HL-60 (cell line): ENCODE results near the gene ALDH1L1.

Experiments
- DNase-seq, 2 experiments: peaks; one replicate each; pipeline ENCODE4 v3.0.0-alpha.2; 2010 to 2020; ENCODE audit warnings: low read depth in 1 of 2, low spot score in 1 of 2
- H3K27ac ChIP-seq: fragments of 250-450 bp; sonication (Bioruptor Pico); replicated peaks from 2 replicates; pipeline ENCODE4 v1.5.1; 2020; ENCODE audit warnings: mild to moderate bottlenecking, moderate library complexity
- H3K27me3 ChIP-seq: fragments of 250-450 bp; sonication (Bioruptor Pico); 2 replicates; pipeline ENCODE4 v1.5.1; 2021; ENCODE audit warnings: mild to moderate bottlenecking, moderate library complexity; ENCODE audit not compliant: insufficient read depth, poor library complexity, severe bottlenecking
- H3K4me3 ChIP-seq: replicated peaks from 2 replicates; pipeline ENCODE4 v1.5.1; 2011; ENCODE audit warnings: mild to moderate bottlenecking, control low read depth, low read length; ENCODE audit not compliant: insufficient read depth
- CTCF ChIP-seq: IDR thresholded peaks from one replicate; pipeline ENCODE4 v1.5.1; 2011; ENCODE audit warnings: low read length, control low read depth, inconsistent platforms; ENCODE audit not compliant: insufficient read depth
- GABPA ChIP-seq: IDR thresholded peaks from 2 replicates; pipeline ENCODE4 v1.6.1; 2012; ENCODE audit warnings: low read depth
- POLR2AphosphoS5 ChIP-seq: IDR thresholded peaks from 2 replicates; pipeline ENCODE4 v1.6.1; 2012; ENCODE audit warnings: low read depth
- REST ChIP-seq: IDR thresholded peaks from 2 replicates; pipeline ENCODE4 v1.6.1; 2012; ENCODE audit warnings: low read depth; ENCODE audit not compliant: insufficient replicate concordance
- SPI1 ChIP-seq: IDR thresholded peaks from 2 replicates; pipeline ENCODE4 v1.6.1; 2012; ENCODE audit warnings: low read depth, mild to moderate bottlenecking, borderline replicate concordance

Gene ALDH1L1

GRCh38 chr3:126054870-126055269 is 125.5 kb downstream of the ALDH1L1 start:
- Histone ChIP-seq H3K4me3 (no peak overlapping the region), H3K27me3 (no peaks in the 10 kb centered on the region), H3K27ac (no peak overlapping the region)
- no peak for TF ChIP-seq REST
- TF ChIP-seq SPI1: no peak
- no peak for TF ChIP-seq GABPA
- no peak for TF ChIP-seq CTCF
- TF ChIP-seq POLR2AphosphoS5: no peak
- DNase-seq: no peak

GRCh38 chr3:126053949-126054569 is 126.3 kb downstream of the ALDH1L1 start:
- no peak for DNase-seq
- H3K27ac ChIP-seq: no peak overlapping the region
- no peak overlapping the region for H3K4me3 ChIP-seq
- H3K27me3 ChIP-seq: no peaks in the 10 kb centered on the region
- TF ChIP-seq REST (no peak), POLR2AphosphoS5 (no peak), SPI1 (no peak), GABPA (no peak), CTCF (no peak)
